ENCODE measurements around the gene ICAM4. TPM values are rescaled to one million over a fixed set of nuclear protein-coding genes. Genes with fewer than 3 reads are reported as not detected.

The ICAM4 gene
- total and polyA plus RNA-seq, 9 of the 15 experiments (the other 6 are each of a cell fraction or from before 2014, with no cell fraction given): 14.1 to 86.1 (median 29.6) TPM

GRCh38 chr19:10315335-10316214, 28.8 kb downstream of the ICAM4 start, which contains the start of gene FDX2 (continued):
- TF ChIP-seq ZBTB43 (CRISPR knock-in tag; IDR thresholded peaks at IDR 0.05): no peak
- TF ChIP-seq MAFK (IDR thresholded peaks at IDR 0.05; ENCODE audit: low read length): no peak
- no peak for TF ChIP-seq HNRNPL (IDR thresholded peaks at IDR 0.05; ENCODE audit: low read depth, low read length)
- TF ChIP-seq ZMIZ1 (IDR thresholded peaks at IDR 0.05; ENCODE audit: low read depth in 2 of 2, low read length in 2 of 2): peak in 1 of 2 experiments; percentile 43; a peak in 1 of 4 replicates
- no peak for TF ChIP-seq ZNF239 (CRISPR knock-in tag; IDR thresholded peaks at IDR 0.05)
- TF ChIP-seq HMBOX1 (IDR thresholded peaks at IDR 0.05): no peak
- TF ChIP-seq KLF1 (tag; IDR thresholded peaks at IDR 0.05): no peak
- TF ChIP-seq PURB (CRISPR knock-in tag; IDR thresholded peaks at IDR 0.05; ENCODE audit: low read depth): no peak
- TF ChIP-seq ZNF778 (CRISPR knock-in tag; IDR thresholded peaks at IDR 0.05): no peak
- no peak for TF ChIP-seq ZNF146 (CRISPR knock-in tag; IDR thresholded peaks at IDR 0.05; ENCODE audit: unreplicated experiment)
- no peak for TF ChIP-seq ZBTB8A (IDR thresholded peaks at IDR 0.05; ENCODE audit: partially characterized antibody)
- no peak for TF ChIP-seq KDM1A (IDR thresholded peaks at IDR 0.05)
- no peak for TF ChIP-seq FOXO4 (CRISPR knock-in tag; IDR thresholded peaks at IDR 0.05)
- 0 out of 2 replicates have a peak, but pooled peaks have one; percentile 4 for TF ChIP-seq DPF2 (IDR thresholded peaks at IDR 0.05)
- TF ChIP-seq ARNT (IDR thresholded peaks at IDR 0.05): no peak
- no peak for TF ChIP-seq GTF3C2 (IDR thresholded peaks at IDR 0.05; ENCODE audit: borderline replicate concordance, extremely low read depth, insufficient read length)
